ENCODE measurements around the gene FAM193A.
"Not testable (repeated sequence)": the region's sequence is repeated elsewhere in the genome, so short reads cannot be mapped to it uniquely, and the experiment has no call there.

FAM193A gene

DNA sequence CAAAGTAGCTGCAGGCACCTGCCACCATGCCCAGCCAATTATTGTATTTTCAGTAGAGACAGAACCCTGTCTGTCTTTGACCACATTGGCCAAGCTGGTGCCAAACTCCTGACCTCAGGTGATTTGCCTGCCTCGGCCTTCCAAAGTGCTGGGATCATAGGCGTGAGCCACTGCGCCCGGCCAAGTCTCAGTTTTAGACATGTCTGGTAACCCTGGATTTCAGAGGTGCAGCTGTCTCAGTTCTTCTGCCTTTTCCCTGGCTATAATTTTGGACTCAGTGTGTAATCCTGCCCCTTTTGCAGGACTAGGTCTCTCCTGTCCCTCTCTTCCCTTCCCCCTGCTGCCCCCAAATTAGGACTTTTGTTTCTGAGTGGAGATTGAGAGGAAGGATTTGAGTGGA lies 46.6 kb downstream of the FAM193A start:
- DNase-seq = no peak

GRCh38 chr4:2583517-2583916 lies 47.1 kb downstream of the FAM193A start:
- no peak for DNase-seq

GRCh38 chr4:2586502-2586901 lies 50.1 kb downstream of the FAM193A start:
- DNase-seq = no peak

DNA sequence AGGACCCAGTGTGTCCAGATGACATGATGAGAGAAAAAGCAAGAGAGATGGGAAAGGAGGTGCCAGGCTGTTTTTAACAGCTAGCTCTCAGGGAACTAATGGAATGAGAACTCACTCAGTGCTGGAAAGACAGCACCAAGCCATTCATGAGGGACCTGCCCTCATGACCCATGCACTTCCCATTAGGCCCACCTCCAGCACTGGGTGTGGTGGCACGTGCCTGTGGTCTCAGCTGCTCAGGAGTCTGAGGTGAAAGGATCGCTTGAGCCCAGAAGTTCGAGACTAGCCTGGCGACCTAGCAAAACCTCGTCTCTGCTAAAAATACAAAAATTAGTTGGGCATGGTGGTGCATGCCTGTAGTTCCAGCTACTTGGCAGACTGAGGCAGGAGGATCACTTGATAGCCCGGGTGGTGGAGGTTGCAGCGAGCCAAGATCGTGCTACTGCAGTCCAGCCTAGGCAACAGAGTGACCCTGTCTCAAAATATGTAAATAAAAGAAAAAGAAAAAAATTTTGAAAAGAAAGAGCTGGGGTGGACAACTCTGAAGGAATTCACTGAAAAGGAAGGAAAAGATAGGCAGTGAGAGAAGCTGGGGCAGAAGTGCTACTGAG lies 50.9 kb downstream of the FAM193A start:
- DNase-seq = no peak

- DNase-seq = no peak
Observed at GRCh38 chr4:2588259-2588658, 51.8 kb downstream of the FAM193A start.

- DNase-seq = no peak
Observed at GRCh38 chr4:2591189-2591588, 54.7 kb downstream of the FAM193A start.

- not testable (repeated sequence) for DNase-seq
Observed at GRCh38 chr4:2592014-2592413, 55.6 kb downstream of the FAM193A start.

DNA sequence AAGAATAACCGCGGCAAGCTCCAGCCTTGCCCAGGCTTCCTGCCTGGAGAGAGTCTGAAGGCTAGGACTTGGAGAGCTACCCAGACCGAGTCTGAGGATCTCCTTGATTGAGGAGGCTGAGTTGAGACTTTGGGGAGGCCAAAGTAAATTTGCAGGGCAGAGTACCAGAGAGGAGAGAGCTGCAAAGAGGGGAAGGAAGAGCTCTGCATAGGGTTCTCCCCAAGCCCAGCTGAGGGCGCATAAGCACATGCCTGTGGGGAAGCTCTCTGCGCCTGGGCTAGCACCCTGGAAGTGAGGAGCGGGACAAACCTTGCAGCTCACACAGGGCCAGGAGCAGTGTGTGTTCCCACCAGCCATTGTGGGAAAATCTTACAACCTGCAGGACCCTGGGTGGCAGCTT lies 56.1 kb downstream of the FAM193A start:
- DNase-seq = no peak

GRCh38 chr4:2593003-2593402 lies 56.6 kb downstream of the FAM193A start:
- DNase-seq = no peak

DNA sequence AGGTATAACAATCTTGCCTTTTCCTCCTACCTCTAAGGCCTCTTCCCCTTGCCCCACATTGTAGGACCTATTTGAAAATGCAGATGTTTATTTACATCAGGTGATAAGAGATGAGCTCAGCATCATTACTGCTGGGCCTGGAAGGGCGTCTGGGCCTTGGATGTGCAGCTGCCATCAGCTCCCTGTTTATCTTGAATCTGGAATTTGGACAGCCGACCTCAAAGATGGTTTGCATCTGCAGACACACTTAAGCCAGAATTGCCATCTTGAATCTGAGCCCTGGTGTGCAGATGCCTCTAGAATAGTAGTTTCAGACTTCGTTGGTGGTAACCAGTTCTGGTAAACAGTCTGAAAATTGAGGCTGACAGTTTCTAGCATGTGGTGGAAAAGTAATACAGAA lies 59.0 kb downstream of the FAM193A start:
- no peak for DNase-seq

- no peak for DNase-seq
Observed at GRCh38 chr4:2595952-2596552, 59.6 kb downstream of the FAM193A start.

- no peak for DNase-seq
Observed at GRCh38 chr4:2596611-2597010, 60.2 kb downstream of the FAM193A start.

GRCh38 chr4:2598511-2599303 lies 62.3 kb downstream of the FAM193A start:
- no peak for DNase-seq

GRCh38 chr4:2599304-2599654 lies 62.8 kb downstream of the FAM193A start:
- DNase-seq = no peak

- DNase-seq = no peak
Observed at GRCh38 chr4:2600878-2601277, 64.4 kb downstream of the FAM193A start.

GRCh38 chr4:2604614-2605013 lies 68.2 kb downstream of the FAM193A start:
- DNase-seq = no peak

- DNase-seq = no peak
Observed at GRCh38 chr4:2606960-2607506, 70.6 kb downstream of the FAM193A start.

- DNase-seq = no peak
Observed at GRCh38 chr4:2607822-2608221, 71.4 kb downstream of the FAM193A start.

GRCh38 chr4:2608291-2608690 lies 71.8 kb downstream of the FAM193A start:
- no peak for DNase-seq

DNA sequence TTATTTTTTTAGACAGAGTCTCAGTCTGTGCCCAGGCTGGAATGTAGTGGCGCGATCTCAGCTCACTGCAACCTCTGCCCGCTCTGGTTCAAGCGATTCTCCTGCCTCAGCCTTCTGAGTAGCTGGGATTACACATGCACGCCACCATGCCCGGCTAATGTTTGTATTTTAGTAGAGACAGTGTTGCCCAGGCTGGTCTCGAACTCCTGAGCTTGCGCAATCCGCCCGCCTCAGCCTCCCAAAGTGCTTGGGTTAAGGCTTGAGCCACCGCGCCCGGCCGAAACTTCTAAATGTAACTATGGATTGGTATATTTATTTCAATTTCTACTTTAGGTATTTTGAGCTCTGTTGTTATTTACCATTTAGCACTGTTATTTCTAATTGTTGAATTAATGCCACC lies 79.4 kb downstream of the FAM193A start:
- no peak for DNase-seq

GRCh38 chr4:2617955-2618354 lies 81.5 kb downstream of the FAM193A start:
- DNase-seq = no peak

DNA sequence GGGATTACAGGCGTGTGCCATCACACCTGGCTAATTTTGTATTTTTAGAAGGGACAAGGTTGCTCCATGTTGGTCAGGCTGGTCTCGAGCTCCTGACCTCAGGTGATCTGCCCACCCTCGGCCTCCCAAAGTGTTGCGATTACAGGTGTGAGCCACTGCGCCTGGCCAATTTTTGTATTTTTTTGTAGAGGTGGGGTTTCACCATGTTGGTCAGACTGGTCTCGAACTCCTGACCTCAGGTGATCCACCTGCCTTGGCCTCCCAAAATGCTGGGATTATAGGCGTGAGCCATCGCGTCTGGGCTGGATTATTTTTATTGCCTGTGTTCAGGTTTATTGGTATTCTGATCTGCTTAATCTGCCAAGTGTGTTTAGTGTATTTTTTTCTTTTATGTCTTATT lies 82.3 kb downstream of the FAM193A start:
- DNase-seq = not testable (repeated sequence)

DNA sequence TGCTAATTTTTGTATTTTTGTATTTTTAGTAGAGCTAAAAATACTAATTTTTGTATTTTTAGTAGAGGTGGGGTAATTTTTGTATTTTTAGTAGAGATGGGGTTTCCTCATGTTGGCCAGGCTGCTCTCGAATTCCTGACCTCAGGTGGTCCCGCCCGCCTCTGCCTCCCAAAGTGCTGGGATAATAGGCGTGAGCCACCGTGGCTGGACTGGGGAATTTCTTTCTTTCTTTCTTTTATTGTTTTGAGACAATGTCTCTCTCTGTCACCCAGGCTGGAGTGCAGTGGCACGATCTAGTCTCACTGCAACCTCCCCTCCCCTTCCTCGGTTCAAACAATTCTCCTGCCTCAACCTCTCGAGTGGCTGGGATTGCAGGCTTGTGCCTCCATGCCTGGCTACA lies 83.0 kb downstream of the FAM193A start:
- DNase-seq = no peak

- no peak for DNase-seq
Observed at GRCh38 chr4:2621419-2621818, 85.0 kb downstream of the FAM193A start.
